Measurements from ENCODE around the gene APC.

DNA sequence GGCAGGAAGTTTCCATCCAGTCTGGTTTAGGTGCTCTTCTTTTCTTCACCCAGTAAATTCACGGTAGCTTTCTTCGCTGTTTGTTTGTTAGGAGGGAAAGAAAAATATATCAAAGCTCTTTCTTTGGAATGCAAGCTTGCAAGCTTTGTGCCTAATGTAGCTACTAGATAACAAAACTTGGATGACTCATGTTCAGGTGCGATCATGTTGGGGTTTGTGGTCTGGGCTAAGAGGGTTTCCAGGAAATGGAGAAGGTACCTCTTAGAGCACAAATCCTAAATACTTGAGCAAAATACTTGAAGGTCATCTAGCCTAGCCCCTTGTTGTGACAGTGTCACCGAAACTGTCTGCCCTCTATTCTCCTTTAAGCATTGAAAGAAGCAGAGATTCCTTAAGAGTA lies 141.1 kb downstream of the APC start:
- TF ChIP-seq, protein P1, sequence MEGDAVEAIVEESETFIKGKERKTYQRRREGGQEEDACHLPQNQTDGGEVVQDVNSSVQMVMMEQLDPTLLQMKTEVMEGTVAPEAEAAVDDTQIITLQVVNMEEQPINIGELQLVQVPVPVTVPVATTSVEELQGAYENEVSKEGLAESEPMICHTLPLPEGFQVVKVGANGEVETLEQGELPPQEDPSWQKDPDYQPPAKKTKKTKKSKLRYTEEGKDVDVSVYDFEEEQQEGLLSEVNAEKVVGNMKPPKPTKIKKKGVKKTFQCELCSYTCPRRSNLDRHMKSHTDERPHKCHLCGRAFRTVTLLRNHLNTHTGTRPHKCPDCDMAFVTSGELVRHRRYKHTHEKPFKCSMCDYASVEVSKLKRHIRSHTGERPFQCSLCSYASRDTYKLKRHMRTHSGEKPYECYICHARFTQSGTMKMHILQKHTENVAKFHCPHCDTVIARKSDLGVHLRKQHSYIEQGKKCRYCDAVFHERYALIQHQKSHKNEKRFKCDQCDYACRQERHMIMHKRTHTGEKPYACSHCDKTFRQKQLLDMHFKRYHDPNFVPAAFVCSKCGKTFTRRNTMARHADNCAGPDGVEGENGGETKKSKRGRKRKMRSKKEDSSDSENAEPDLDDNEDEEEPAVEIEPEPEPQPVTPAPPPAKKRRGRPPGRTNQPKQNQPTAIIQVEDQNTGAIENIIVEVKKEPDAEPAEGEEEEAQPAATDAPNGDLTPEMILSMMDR (IDR thresholded peaks at IDR 0.05): no peak
- TF ChIP-seq POLR2A (IDR thresholded peaks at IDR 0.05): no peak
- TF ChIP-seq EP300 (IDR thresholded peaks at IDR 0.05): no peak
- no peak for TF ChIP-seq POLR2AphosphoS5 (IDR thresholded peaks at IDR 0.05)

All from upper lobe of left lung (tissue), 4 donors.